NOMO-1 (cell line): ENCODE data around the gene EVI2A.
A peak's percentile ranks its signal among the peaks of the same experiment; 100 is the strongest.
"Not testable (repeated sequence)": the region's sequence is repeated elsewhere in the genome, so short reads cannot be mapped to it uniquely, and the experiment has no call there.

Source experiments
- DNase-seq, 2 experiments: peaks; one replicate each; lab custom pipeline; 2025; ENCODE audit not compliant: unreplicated experiment in 2 of 2; lab: John Stamatoyannopoulos, UW

Gene EVI2A

GRCh38 chr17:31321481-31321880, at the start of gene EVI2A:
Gene EVI2A, minus strand, starts transcription at chr17:31321622. Its CDS starts 2,609 bp downstream, at chr17:31319013.
- peak; percentile 81 to 96 for DNase-seq

- DNase-seq = no peak
These were observed 47.8 kb upstream of the EVI2A start for GRCh38 chr17:31369266-31369665.

GRCh38 chr17:31366088-31366487, 44.7 kb upstream of the EVI2A start:
- no peak for DNase-seq

GRCh38 chr17:31364012-31364411, 42.6 kb upstream of the EVI2A start:
- no peak for DNase-seq

- DNase-seq = no peak
These were observed 36.5 kb upstream of the EVI2A start for GRCh38 chr17:31357839-31358394.

GRCh38 chr17:31357091-31357490, 35.7 kb upstream of the EVI2A start:
- DNase-seq = no peak

GRCh38 chr17:31355935-31356334, 34.5 kb upstream of the EVI2A start:
- no peak for DNase-seq

GRCh38 chr17:31349454-31349853, 28.0 kb upstream of the EVI2A start:
- DNase-seq = no peak

- DNase-seq = not testable (repeated sequence)
These were observed 23.8 kb upstream of the EVI2A start for GRCh38 chr17:31345191-31345747.

- DNase-seq = peak; percentile 10 to 77
These were observed 18.7 kb upstream of the EVI2A start for GRCh38 chr17:31339906-31340661.

- DNase-seq = no peak
These were observed 7.8 kb upstream of the EVI2A start for GRCh38 chr17:31329221-31329620.

GRCh38 chr17:31328160-31328535, 6.7 kb upstream of the EVI2A start:
- no peak for DNase-seq

GRCh38 chr17:31327534-31328159, 6.2 kb upstream of the EVI2A start:
- DNase-seq = no peak

- no peak for DNase-seq
These were observed 2.1 kb upstream of the EVI2A start for GRCh38 chr17:31323551-31323950.

GRCh38 chr17:31321966-31322365, 544 bp upstream of the EVI2A start:
- no peak for DNase-seq

GRCh38 chr17:31320791-31321190, 631 bp downstream of the EVI2A start:
- peak in 1 of 2 experiments; percentile 19 for DNase-seq

- no peak for DNase-seq
These were observed 1.2 kb downstream of the EVI2A start for GRCh38 chr17:31320241-31320640.

- peak; percentile 65 to 87 for DNase-seq
These were observed 2.4 kb downstream of the EVI2A start for GRCh38 chr17:31318851-31319661.

- peak; percentile 75 to 88 for DNase-seq
These were observed 3.1 kb downstream of the EVI2A start for GRCh38 chr17:31318298-31318801.

- DNase-seq = no peak
These were observed 6.7 kb downstream of the EVI2A start for GRCh38 chr17:31314782-31315100.
